GM12892 (cell line): ENCODE data around the gene TRPM4.
A peak's percentile ranks its signal among the peaks of the same experiment; 100 is the strongest.

Experiments
- POLR2A ChIP-seq: IDR thresholded peaks from 2 replicates; pipeline ENCODE4 v1.6.1; 2011; ENCODE audit warnings: low read depth, low read length, control low read depth
- POLR2AphosphoS5 ChIP-seq: IDR thresholded peaks from 2 replicates; pipeline ENCODE4 v1.6.1; 2011; ENCODE audit warnings: low read depth, low read length, control low read depth
- TAF1 ChIP-seq: IDR thresholded peaks from 2 replicates; pipeline ENCODE4 v1.6.1; 2011; ENCODE audit warnings: low read depth, mild to moderate bottlenecking, control low read depth, low read length, borderline replicate concordance

DNA sequence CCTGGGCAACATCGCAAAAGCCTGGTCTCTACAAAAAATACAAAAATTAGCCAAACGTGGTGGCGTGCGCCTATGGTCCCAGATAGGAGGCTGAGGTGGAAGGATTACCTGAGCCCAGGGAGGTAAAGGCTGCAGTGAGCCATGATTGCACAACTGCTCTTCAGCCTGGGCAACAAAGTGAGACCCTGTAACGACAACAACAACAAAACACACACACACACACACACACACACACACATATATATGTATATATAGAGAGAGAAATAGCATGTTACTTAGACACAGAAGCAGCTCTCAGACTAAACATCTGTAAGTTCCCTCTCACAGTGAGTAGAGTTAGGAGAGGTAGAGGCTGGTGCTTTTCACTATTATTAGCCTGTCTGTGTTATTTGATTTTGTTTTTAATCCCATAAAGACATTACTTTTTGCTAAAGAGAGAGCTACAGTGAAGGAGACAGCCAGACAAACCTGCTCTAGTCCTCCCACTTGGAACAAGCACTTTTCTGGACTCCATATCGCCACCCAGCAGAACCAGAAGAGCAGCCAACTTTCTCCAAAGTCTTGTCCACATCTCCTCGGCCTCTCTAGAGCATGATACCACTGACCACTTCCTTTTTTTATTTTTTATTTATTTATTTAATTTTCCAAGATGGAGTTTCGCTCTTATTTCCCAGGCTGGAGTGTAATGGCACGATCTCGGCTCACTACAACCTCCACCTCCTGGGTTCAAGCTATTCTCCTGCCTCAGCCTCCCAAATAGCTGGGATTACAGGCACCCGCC is 46.2 kb upstream of the TRPM4 start:
- 0 out of 2 replicates have a peak, but pooled peaks have one; percentile 24 for TF ChIP-seq POLR2A
- no peak for TF ChIP-seq TAF1
- TF ChIP-seq POLR2AphosphoS5 = no peak
